ENCODE data around the gene SPI1.
"Not testable (repeated sequence)": the region's sequence is repeated elsewhere in the genome, so short reads cannot be mapped to it uniquely, and the experiment has no call there.

The SPI1 gene

GRCh38 chr11:47340980-47341775 lies 37.2 kb downstream of the SPI1 start:
- no peak for DNase-seq

- no peak for DNase-seq
Observed at GRCh38 chr11:47340010-47340409, 38.3 kb downstream of the SPI1 start.

GRCh38 chr11:47338396-47339241 lies 39.7 kb downstream of the SPI1 start:
- no peak for DNase-seq

- no peak for DNase-seq
Observed at GRCh38 chr11:47337229-47337924, 41.0 kb downstream of the SPI1 start.

- no peak for DNase-seq
Observed at GRCh38 chr11:47336595-47336994, 41.8 kb downstream of the SPI1 start.

GRCh38 chr11:47335733-47336132 lies 42.6 kb downstream of the SPI1 start:
- DNase-seq = no peak

- not testable (repeated sequence) for DNase-seq
Observed at GRCh38 chr11:47334699-47335411, 43.5 kb downstream of the SPI1 start.

- DNase-seq = no peak
Observed at GRCh38 chr11:47333886-47334443, 44.4 kb downstream of the SPI1 start.

- DNase-seq = no peak
Observed at GRCh38 chr11:47333526-47333845, 44.9 kb downstream of the SPI1 start.

GRCh38 chr11:47332791-47333525 lies 45.4 kb downstream of the SPI1 start:
- no peak for DNase-seq

GRCh38 chr11:47332303-47332711 lies 46.0 kb downstream of the SPI1 start:
- DNase-seq = no peak

GRCh38 chr11:47331454-47332302 lies 46.7 kb downstream of the SPI1 start:
- no peak for DNase-seq

GRCh38 chr11:47329987-47330931 lies 48.1 kb downstream of the SPI1 start:
- no peak for DNase-seq

GRCh38 chr11:47329431-47329986 lies 48.8 kb downstream of the SPI1 start:
- DNase-seq = no peak

- DNase-seq = no peak
Observed at GRCh38 chr11:47328449-47329390, 49.6 kb downstream of the SPI1 start.

- no peak for DNase-seq
Observed at GRCh38 chr11:47327949-47328348, 50.4 kb downstream of the SPI1 start.

GRCh38 chr11:47327025-47327424 lies 51.3 kb downstream of the SPI1 start:
- no peak for DNase-seq

- DNase-seq = no peak
Observed at GRCh38 chr11:47326198-47326597, 52.1 kb downstream of the SPI1 start.
